Gastroesophageal sphincter (tissue), 4 donors: ENCODE results near the gene AHR. TPM values are rescaled to one million over a fixed set of nuclear protein-coding genes. Genes with fewer than 3 reads are reported as not detected.
A peak's percentile ranks its signal among the peaks of the same experiment; 100 is the strongest.

Source experiments
- ATAC-seq: fragments of 150-250 bp; one replicate; pipeline ENCODE4 v1.9.1; 2016; ENCODE audit warnings: mild to moderate bottlenecking, moderate library complexity
- H3K27ac ChIP-seq, 4 donors: fragments of 200-600 bp; sonication (generic) in 3 of 4; 1 replicate in 3 of 4; 2 replicates in 1 of 4; pipeline ENCODE4 v1.5.1; 2016 to 2019
- H3K27me3 ChIP-seq: fragments of 200-600 bp; sonication (generic); one replicate; pipeline ENCODE4 v1.5.1; 2019
- H3K36me3 ChIP-seq, 2 donors: fragments of 200-600 bp; sonication (generic); one replicate each; pipeline ENCODE4 v1.5.1; 2019; ENCODE audit warnings: control low read depth in 1 of 2
- H3K4me1 ChIP-seq, 3 donors: fragments of 200-600 bp; sonication (generic); 1 replicate in 2 of 3; 2 replicates in 1 of 3; pipeline ENCODE4 v1.5.1; 2016 to 2019; ENCODE audit warnings: control low read depth in 2 of 3
- H3K4me3 ChIP-seq, 2 donors: fragments of 200-600 bp; sonication (generic); one replicate each; pipeline ENCODE4 v1.5.1; 2019; ENCODE audit warnings: mild to moderate bottlenecking in 1 of 2, moderate library complexity in 1 of 2
- H3K9me3 ChIP-seq, 3 donors: fragments of 200-600 bp; sonication (generic); one replicate each; pipeline ENCODE4 v1.5.1; 2017 to 2019; ENCODE audit warnings: control low read depth in 2 of 3
- EP300 ChIP-seq: sonication (generic); formaldehyde crosslinking; IDR thresholded peaks from one replicate; pipeline ENCODE4 v1.6.1; 2017; ENCODE audit warnings: antibody characterized with exemption, mild to moderate bottlenecking
- POLR2A ChIP-seq, 2 donors: fragments of 450-650 bp; IDR thresholded peaks; one replicate each; pipeline ENCODE4 v1.6.1; 2017; ENCODE audit warnings: antibody characterized with exemption in 2 of 2, mild to moderate bottlenecking in 2 of 2, moderate library complexity in 1 of 2
- POLR2AphosphoS5 ChIP-seq: sonication (generic); formaldehyde crosslinking; IDR thresholded peaks from one replicate; pipeline ENCODE4 v1.6.1; 2017; ENCODE audit warnings: antibody characterized with exemption
- WGBS, 2 donors: methylation state at CpG; one replicate each; pipeline ENCODE4 v1.1.5; 2018; ENCODE audit warnings: low coverage in 1 of 2; 5-methylcytosine and 5-hydroxymethylcytosine counted together
- total RNA-seq, 4 donors: library from RNA; depleted of rRNA; stranded (reverse); fragments of >200 nt; gene quantifications; one replicate each; pipeline ENCODE4 v1.1.0, GENCODE V29; 2016
- TF ChIP-seq, protein P1 (sequence below), 4 experiments: fragments of 200-600 bp in 2 of 4; fragments of 450-650 bp in 2 of 4; sonication (generic) in 1 of 4; IDR thresholded peaks; one replicate each; pipeline ENCODE4 v1.5.1; 2017 to 2019; ENCODE audit warnings: antibody characterized with exemption in 4 of 4, mild to moderate bottlenecking in 2 of 4, moderate library complexity in 2 of 4

Gene AHR
- total RNA-seq, 4 donors from 2014 or later = 52.1 to 105 (median 83.9) TPM

DNA sequence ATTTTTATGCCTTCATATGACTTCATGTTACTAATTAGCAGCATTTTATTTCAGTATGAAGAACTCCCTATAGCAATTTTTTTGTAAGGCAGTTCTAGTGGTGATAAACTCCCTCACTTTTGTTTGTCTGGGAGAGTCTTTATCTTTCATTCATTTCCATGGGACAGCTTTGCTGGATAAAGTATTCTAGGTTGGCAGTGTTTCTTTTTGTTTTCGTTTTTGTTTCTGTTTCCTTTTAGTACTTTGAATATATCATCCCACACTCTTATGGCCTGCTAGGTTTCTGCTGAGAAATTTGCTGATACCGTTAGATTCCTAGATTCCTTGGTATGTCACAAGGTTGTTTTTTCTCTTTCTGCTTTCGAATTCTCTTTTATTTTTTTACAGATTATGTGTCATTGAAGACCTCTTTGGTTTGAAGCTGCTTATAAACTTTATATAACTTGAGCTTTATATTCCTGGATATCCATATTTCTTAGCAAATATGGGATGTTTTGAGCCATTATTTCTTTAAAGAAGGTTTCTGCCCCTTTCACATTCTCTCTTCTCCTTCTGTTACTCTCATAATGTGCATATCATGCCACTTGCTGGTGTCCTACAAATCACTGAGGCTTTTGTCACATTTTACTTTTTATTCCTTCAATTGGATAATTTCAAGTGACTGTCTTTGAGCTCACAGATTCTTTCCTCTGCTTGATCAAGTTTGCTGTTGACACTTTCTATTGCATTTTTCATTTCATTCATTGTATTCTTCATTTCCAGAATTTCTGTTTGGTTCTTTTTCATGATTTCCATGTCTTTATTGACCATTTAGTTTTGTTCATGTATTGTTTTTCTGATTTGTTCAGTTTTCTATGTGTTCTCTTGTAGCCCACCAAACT is 28.9 kb upstream of the AHR start:
- Histone ChIP-seq H3K36me3 (no peaks in the 10 kb centered on the region), H3K27ac (no peak overlapping the region), H3K27me3 (no peaks in the 10 kb centered on the region), H3K4me1 (no peaks in the 10 kb centered on the region), H3K9me3 (peaks cover 0 to 43% (median 0%) of the 10 kb centered on the region in 3 donors), H3K4me3 (no peak overlapping the region)
- no peak for TF ChIP-seq POLR2A (IDR thresholded peaks at IDR 0.05)
- TF ChIP-seq, protein P1, sequence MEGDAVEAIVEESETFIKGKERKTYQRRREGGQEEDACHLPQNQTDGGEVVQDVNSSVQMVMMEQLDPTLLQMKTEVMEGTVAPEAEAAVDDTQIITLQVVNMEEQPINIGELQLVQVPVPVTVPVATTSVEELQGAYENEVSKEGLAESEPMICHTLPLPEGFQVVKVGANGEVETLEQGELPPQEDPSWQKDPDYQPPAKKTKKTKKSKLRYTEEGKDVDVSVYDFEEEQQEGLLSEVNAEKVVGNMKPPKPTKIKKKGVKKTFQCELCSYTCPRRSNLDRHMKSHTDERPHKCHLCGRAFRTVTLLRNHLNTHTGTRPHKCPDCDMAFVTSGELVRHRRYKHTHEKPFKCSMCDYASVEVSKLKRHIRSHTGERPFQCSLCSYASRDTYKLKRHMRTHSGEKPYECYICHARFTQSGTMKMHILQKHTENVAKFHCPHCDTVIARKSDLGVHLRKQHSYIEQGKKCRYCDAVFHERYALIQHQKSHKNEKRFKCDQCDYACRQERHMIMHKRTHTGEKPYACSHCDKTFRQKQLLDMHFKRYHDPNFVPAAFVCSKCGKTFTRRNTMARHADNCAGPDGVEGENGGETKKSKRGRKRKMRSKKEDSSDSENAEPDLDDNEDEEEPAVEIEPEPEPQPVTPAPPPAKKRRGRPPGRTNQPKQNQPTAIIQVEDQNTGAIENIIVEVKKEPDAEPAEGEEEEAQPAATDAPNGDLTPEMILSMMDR (IDR thresholded peaks at IDR 0.05) = no peak
- no peak for ATAC-seq
- WGBS, 2 donors = 50 to 62% methylated on average over 2 to 3 of the region's 3 CpGs

DNA sequence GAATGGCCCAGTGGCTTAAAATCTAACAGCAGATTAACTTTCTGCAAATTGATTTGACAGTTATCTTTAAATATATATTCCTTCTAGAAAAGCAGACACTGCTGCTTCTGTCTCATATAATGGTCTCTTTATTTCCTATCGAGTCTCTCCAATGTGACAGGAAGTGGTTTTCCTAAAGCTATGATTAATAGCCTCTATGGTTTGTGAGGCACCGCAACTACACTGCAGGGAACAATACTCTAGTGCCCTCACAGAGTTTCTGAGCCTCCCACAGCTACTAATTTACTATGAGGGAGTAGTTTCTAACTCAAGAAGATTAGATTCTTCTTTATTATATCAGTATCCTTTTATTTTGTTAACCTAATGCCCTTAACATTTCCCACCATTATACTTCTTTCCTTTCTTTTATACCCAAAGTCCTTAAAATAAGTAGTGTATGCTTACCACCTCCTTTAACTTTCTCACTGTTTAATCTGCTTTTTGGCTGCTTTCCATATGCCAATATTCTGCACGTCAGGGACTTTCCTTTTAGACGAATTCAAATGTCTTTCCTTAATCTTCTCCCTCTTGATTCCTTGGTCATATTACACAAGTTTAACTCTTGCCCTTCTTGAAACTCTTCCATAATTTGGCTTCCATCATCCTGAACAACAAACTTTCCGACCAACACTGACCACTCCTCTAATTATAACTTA is 23.8 kb upstream of the AHR start:
- H3K36me3 ChIP-seq = no peaks in the 10 kb centered on the region
- ATAC-seq = no peak
- H3K4me1 ChIP-seq = peaks cover 3 to 7% (median 4%) of the 10 kb centered on the region in 3 donors
- no peaks in the 10 kb centered on the region for H3K27me3 ChIP-seq
- H3K27ac ChIP-seq = peak overlapping the region in 1 of 4 donors; percentile 17
- H3K9me3 ChIP-seq = peaks cover 0 to 14% (median 0%) of the 10 kb centered on the region in 3 donors
- TF ChIP-seq POLR2A (IDR thresholded peaks at IDR 0.05) = no peak
- TF ChIP-seq EP300 = no peak
- TF ChIP-seq, protein P1 (IDR thresholded peaks at IDR 0.05) = no peak
- no peak for TF ChIP-seq POLR2AphosphoS5
- no peak overlapping the region for H3K4me3 ChIP-seq
- WGBS, 2 donors = 17 to 42% methylated on average over 3 to 5 of the region's 5 CpGs

DNA sequence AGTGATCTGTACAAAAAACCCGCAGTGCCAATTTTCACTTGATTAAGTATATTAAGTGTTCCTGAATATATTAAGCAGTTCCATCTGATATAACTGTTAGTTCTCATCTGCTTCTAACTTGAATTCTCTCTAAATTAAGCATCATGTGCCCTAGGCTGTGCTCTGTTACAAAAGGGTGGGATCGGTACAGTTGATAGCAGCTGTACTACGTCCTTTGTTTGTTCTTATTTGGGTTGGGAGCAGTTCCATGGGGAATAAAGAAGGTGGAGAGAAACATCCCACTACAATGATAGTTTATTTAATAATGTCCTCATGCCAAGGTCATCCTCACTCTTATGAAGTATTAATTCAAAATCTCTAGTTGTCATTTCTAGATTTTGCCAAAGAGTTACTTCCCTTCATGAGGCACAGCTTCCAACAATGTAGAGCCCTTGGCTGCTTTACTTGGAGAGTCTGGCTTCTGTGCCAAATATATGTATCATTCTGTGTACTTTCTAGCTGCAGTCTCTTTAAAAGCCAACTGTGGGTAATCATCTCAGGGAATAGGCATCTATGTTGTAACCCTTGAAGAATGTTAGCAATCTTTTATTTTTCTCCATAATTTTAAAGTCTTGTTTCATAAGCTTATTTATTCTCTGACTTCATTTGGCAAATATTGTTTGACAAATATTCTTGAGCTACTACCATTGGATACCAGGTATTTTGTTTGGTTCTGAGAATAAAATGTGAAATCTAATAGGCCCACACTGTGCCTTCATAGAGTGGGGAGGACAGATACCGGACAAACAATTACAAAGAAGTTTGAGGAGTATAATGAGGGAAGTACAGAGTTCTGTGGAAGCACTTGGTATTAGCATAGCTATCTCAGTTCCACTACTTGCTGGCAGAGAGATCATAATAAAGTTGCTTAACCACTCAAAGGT is 22.4 kb upstream of the AHR start:
- H3K27ac ChIP-seq = peak overlapping the region; percentile 47 to 65 (median 56)
- H3K27me3 ChIP-seq = no peaks in the 10 kb centered on the region
- ATAC-seq = peak; percentile 92
- H3K9me3 ChIP-seq = peaks cover 0 to under 1% (median 0%) of the 10 kb centered on the region in 3 donors
- H3K4me1 ChIP-seq = peaks cover 3 to 7% (median 4%) of the 10 kb centered on the region in 3 donors
- no peak overlapping the region for H3K4me3 ChIP-seq
- no peak for TF ChIP-seq EP300
- TF ChIP-seq POLR2AphosphoS5 = peak; percentile 73
- no peaks in the 10 kb centered on the region for H3K36me3 ChIP-seq
- WGBS, 2 donors = 21 to 35% methylated on average over 4 of the region's 4 CpGs

DNA sequence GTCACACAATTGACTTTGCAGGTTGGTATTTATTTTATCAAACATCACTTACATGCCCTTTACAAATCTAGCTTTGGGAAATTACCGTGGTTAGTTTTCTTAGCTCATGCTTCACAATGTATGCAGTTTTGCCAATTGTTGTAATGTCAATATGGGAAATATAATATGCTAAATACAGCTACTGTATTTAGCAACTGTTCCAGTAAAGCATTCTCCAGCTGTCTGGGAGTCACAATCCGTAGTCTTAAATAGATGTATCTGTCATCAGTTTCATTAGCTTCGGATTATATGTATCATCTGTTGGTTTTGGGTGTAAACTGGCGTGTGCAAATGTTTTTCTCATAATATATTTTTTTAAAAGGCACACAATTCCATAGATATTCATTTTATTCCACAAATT is 19.4 kb upstream of the AHR start:
- ATAC-seq = no peak
- Histone ChIP-seq H3K36me3 (no peaks in the 10 kb centered on the region), H3K9me3 (no peaks in the 10 kb centered on the region), H3K4me1 (peaks cover 3 to 7% (median 4%) of the 10 kb centered on the region in 3 donors), H3K27me3 (no peaks in the 10 kb centered on the region), H3K27ac (no peak overlapping the region), H3K4me3 (no peak overlapping the region)
- WGBS, 2 donors = 80% methylated on average over 4 of the region's 4 CpGs
- TF ChIP-seq POLR2AphosphoS5 (no peak), POLR2A (IDR thresholded peaks at IDR 0.05) (no peak), EP300 (no peak)
- TF ChIP-seq, protein P1 (IDR thresholded peaks at IDR 0.05) = no peak

DNA sequence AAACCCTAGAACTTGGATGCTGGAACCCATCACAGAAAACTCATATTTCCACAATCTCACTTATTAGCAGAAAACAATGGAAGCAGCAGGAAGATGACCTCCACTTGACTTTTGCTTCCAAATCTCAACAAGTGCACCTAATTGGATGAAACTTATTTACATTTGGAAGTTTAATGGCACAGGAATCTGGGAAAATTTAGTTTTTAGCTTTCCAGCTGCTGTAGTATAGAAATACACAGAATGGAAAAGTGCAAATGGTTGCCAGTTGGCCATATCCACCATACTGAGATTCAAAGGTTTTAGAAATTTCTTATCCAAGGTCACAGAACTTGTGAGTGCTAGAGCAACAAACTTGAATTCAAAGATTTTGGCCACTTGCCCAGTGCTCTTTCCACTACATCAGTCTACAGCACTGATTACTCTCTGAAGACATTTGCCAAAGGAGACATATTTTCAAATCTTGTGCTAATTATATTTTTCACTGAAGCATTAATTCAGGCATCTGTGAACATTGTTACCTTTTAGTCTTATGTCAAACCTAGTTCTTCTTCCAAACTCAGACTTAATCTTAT is 9.3 kb upstream of the AHR start:
- ATAC-seq = no peak
- H3K27ac ChIP-seq = peak overlapping the region in 1 of 4 donors; percentile 15
- no peak overlapping the region for H3K4me3 ChIP-seq
- TF ChIP-seq, protein P1 (IDR thresholded peaks at IDR 0.05) = no peak
- TF ChIP-seq EP300 (no peak), POLR2A (IDR thresholded peaks at IDR 0.05) (no peak), POLR2AphosphoS5 (no peak)
- H3K9me3 ChIP-seq = no peaks in the 10 kb centered on the region
- H3K27me3 ChIP-seq = no peaks in the 10 kb centered on the region
- H3K36me3 ChIP-seq = no peaks in the 10 kb centered on the region
- H3K4me1 ChIP-seq = peaks cover 0 to 20% (median 4%) of the 10 kb centered on the region in 3 donors
